ENCODE results near the gene NPAS2.

The NPAS2 gene

DNA sequence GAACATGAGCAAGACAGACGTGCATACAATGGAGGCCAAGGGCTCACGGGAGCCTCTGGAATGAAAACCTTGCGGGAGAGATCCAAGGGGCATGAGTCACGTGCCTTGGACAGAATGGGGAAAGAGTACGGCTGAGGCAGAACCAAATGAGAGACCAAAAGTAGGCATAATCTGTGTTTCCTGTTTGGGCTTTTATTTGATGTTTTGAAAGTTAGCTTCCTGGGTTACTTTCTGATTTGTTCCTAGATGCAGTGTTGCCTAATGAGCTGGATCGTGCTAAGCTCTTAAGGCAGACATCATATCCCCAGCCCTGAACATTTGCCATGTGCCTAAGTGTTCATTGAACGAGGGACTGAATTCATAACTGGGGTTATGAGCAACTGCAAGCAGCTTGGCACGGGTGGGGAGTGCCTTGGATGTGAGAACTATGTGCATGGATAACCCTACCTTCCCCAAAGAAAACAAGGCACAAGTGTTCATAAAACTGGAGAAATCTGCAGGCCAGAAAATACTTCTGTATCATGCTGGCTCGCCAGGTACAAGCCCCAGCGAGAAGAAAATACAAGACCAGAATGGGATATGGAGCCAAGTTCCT lies 121.8 kb downstream of the NPAS2 start:
- H3K36me3 ChIP-seq (ENCODE audit: control insufficient read depth in 5 of 5, insufficient read depth in 5 of 5, low read length in 5 of 5) = peaks cover 0 to 2% (median 0%) of the 10 kb centered on the region in 5 donors
- no peaks in the 10 kb centered on the region for H3K27me3 ChIP-seq (ENCODE audit: control insufficient read depth in 5 of 5, insufficient read depth in 4 of 5, low read length in 5 of 5)
- H3K4me1 ChIP-seq (ENCODE audit: control insufficient read depth in 5 of 5, insufficient read depth in 5 of 5, low read length in 5 of 5) = peaks cover 0 to 6% (median 0%) of the 10 kb centered on the region in 5 donors

DNA sequence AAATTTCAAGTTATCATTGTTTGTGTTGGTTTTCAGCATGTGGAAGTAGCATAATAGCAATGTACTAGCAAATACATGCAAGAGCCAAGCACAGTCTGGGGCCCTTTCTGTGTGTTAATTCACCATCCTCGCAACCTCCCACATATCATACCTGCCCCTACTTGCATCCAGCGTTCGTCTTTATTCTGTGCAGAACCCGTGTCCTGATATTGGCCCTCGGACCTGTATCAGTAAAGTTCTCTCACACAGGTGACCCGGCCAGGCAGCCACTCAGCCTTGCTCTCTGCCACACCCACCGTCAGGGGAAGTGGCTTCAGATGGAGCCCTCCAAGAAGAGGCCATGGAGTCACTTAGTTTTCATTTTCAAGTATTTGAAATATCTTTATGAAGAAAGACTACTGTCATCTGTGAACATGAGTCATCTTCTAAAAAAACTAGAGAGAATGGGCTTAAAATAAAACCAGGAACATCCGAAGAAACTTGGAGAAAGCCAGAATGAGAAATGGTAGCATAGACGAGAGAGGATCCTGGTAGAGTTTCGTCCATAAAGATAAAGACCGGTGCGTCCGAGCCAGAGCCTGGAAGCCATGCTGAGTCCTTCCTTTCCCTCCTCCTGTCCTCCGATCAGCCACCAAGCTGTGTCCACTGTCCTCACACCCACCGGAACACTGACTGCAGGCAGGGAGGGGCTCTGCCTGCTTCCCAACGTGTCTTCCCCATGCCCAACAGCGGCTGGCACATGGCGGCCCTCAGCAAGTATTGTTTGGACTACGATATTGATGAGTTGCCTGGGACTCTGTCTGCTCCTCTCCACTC lies 124.9 kb downstream of the NPAS2 start:
- H3K4me3 ChIP-seq (ENCODE audit: low read depth in 1 of 5, low read length in 5 of 5) = no peak overlapping the region
- no peaks in the 10 kb centered on the region for H3K9me3 ChIP-seq (ENCODE audit: control insufficient read depth in 5 of 5, low read length in 5 of 5)
- no peaks in the 10 kb centered on the region for H3K36me3 ChIP-seq (ENCODE audit: control insufficient read depth in 5 of 5, insufficient read depth in 5 of 5, low read length in 5 of 5)
- no peak overlapping the region for H3K9ac ChIP-seq (ENCODE audit: low read length in 5 of 5)
- H3K27me3 ChIP-seq (ENCODE audit: control insufficient read depth in 5 of 5, insufficient read depth in 4 of 5, low read length in 5 of 5) = no peaks in the 10 kb centered on the region
- H3K4me1 ChIP-seq (ENCODE audit: control insufficient read depth in 5 of 5, insufficient read depth in 5 of 5, low read length in 5 of 5) = peaks cover 0 to 7% (median 2%) of the 10 kb centered on the region in 5 donors
- no peak overlapping the region for H3K27ac ChIP-seq (ENCODE audit: low read depth, low read length)

More for the DNA sequence above, 121.8 kb downstream of the NPAS2 start:
- no peaks in the 10 kb centered on the region for H3K9me3 ChIP-seq (ENCODE audit: control insufficient read depth in 5 of 5, low read length in 5 of 5)
- H3K9ac ChIP-seq (ENCODE audit: low read length in 5 of 5) = no peak overlapping the region
- H3K27ac ChIP-seq (ENCODE audit: low read depth, low read length) = no peak overlapping the region
- H3K4me3 ChIP-seq (ENCODE audit: low read depth in 1 of 5, low read length in 5 of 5) = no peak overlapping the region

DNA sequence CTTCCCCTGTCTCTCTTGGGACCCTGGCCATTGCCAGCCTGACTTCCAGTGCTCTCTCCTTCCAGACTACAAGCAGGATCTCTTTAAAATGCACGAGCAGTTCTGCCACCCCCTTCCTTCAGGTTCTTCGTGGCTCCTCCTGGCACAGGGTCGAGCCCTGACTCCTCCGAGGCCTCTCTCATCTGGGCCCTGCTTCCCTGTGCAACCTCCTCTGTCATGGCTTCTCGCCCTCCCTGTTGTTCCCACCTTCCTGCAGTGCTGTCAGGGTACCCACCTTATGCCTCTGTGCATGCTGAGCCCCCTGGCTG lies 125.4 kb downstream of the NPAS2 start:
- H3K4me3 ChIP-seq (ENCODE audit: low read depth in 1 of 5, low read length in 5 of 5) = no peak overlapping the region
- H3K27me3 ChIP-seq (ENCODE audit: control insufficient read depth in 5 of 5, insufficient read depth in 4 of 5, low read length in 5 of 5) = no peaks in the 10 kb centered on the region
- no peak overlapping the region for H3K9ac ChIP-seq (ENCODE audit: low read length in 5 of 5)
- H3K4me1 ChIP-seq (ENCODE audit: control insufficient read depth in 5 of 5, insufficient read depth in 5 of 5, low read length in 5 of 5) = peaks cover 0 to 9% (median 6%) of the 10 kb centered on the region in 5 donors
- H3K36me3 ChIP-seq (ENCODE audit: control insufficient read depth in 5 of 5, insufficient read depth in 5 of 5, low read length in 5 of 5) = no peaks in the 10 kb centered on the region
- H3K9me3 ChIP-seq (ENCODE audit: control insufficient read depth in 5 of 5, low read length in 5 of 5) = no peaks in the 10 kb centered on the region
- H3K27ac ChIP-seq (ENCODE audit: low read depth, low read length) = no peak overlapping the region

DNA sequence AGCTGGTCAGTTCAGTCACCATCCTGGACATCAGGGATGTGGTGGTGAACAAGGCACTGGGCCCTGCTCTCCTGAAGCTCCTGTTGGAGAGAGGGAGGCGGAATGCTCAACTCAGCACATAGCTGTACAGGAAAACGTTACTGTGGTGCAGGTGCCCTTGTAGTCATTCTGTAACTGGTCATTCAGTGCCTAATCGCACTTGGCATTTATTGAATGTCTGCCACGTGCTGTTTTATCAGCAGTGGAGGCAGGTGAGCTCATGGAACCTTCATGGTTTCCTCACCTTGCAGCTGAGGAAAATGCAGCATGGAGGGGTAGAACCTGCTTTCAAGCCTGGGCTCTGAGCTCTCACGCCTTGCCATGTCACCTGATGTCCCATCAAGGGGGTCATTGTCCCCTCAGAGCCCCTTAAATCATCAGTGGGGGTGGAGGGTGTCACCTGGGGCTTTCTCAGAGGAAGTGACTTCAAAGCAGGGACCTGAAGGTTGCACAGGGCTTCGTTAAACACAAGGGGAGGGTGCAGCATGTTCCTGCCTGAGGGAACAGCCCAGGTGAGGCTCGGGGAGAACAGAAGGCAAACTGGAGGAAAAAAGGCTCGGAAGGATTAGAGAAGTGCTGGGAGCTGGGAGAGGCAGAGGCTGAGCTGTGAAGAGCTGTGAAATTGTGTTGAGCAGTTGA lies 126.1 kb downstream of the NPAS2 start:
- H3K27me3 ChIP-seq (ENCODE audit: control insufficient read depth in 5 of 5, insufficient read depth in 4 of 5, low read length in 5 of 5) = no peaks in the 10 kb centered on the region
- no peak overlapping the region for H3K4me3 ChIP-seq (ENCODE audit: low read depth in 1 of 5, low read length in 5 of 5)
- H3K9ac ChIP-seq (ENCODE audit: low read length in 5 of 5) = no peak overlapping the region
- no peaks in the 10 kb centered on the region for H3K36me3 ChIP-seq (ENCODE audit: control insufficient read depth in 5 of 5, insufficient read depth in 5 of 5, low read length in 5 of 5)
- peaks cover 0 to 9% (median 5%) of the 10 kb centered on the region in 5 donors for H3K4me1 ChIP-seq (ENCODE audit: control insufficient read depth in 5 of 5, insufficient read depth in 5 of 5, low read length in 5 of 5)
- no peaks in the 10 kb centered on the region for H3K9me3 ChIP-seq (ENCODE audit: control insufficient read depth in 5 of 5, low read length in 5 of 5)
- no peak overlapping the region for H3K27ac ChIP-seq (ENCODE audit: low read depth, low read length)

DNA sequence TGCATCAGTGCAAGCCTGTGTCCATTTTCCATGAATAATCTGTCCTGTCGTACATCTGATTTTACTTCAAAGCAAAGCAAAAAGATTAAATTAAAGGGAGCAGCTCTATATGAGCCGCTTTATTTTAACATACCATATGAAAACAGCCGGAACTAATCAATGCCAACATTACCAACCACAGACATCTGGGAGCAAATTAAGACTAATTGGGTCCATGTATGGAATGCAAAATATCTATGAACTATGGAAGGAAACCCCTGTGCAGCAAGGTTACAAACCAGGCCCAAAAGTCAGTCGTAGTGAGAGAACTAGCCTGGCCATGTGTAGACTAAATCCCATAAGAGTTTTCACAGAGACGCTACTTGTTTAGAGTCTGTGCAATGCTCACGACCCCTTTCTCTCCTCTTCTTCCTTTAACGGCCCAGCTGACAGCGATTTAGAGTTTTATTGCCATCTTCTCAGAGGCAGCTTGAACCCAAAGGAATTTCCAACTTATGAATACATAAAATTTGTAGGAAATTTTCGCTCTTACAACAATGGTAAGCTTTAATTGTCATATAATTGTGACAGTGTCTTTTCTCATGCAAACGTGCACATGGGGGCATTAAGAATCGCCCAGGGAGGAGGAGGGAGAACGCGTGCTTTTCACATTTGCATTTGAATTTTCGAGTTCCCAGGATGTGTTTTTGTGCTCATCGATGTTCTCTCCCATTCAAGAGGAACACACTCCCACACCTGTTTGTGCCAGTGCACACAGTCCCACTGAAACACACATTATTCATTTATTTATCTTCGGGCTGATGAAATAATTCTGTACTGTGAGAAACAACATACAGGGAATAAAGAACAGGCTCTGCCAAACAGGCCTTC lies 129.2 kb downstream of the NPAS2 start:
- no peaks in the 10 kb centered on the region for H3K27me3 ChIP-seq (ENCODE audit: control insufficient read depth in 5 of 5, insufficient read depth in 4 of 5, low read length in 5 of 5)
- no peak overlapping the region for H3K27ac ChIP-seq (ENCODE audit: low read depth, low read length)
- no peaks in the 10 kb centered on the region for H3K36me3 ChIP-seq (ENCODE audit: control insufficient read depth in 5 of 5, insufficient read depth in 5 of 5, low read length in 5 of 5)
- no peak overlapping the region for H3K9ac ChIP-seq (ENCODE audit: low read length in 5 of 5)
- no peaks in the 10 kb centered on the region for H3K9me3 ChIP-seq (ENCODE audit: control insufficient read depth in 5 of 5, low read length in 5 of 5)
- H3K4me3 ChIP-seq (ENCODE audit: low read depth in 1 of 5, low read length in 5 of 5) = no peak overlapping the region
- H3K4me1 ChIP-seq (ENCODE audit: control insufficient read depth in 5 of 5, insufficient read depth in 5 of 5, low read length in 5 of 5) = peaks cover 0 to 6% (median 3%) of the 10 kb centered on the region in 5 donors

DNA sequence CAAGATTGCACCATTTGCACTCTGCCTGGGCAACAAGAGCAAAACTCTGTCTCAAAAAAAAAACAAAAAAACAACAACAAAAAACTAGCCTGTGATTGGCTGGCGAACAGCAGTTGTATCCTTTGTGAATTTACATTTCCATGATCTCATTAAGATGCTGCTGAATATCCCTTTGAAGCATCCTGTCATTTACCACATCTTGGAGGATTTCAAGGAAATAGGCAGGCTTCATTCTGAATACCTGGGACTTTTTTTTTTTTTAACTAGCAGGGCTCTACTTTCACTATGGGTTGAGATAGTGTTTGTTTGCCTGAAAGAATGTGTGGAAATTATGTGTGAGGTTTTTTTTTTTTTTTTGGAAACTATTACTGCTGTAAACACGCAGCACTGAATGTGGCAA lies 132.6 kb downstream of the NPAS2 start:
- Histone ChIP-seq H3K4me1 (ENCODE audit: control insufficient read depth in 5 of 5, insufficient read depth in 5 of 5, low read length in 5 of 5) (peaks cover 0 to 13% (median 8%) of the 10 kb centered on the region in 5 donors), H3K4me3 (ENCODE audit: low read depth in 1 of 5, low read length in 5 of 5) (no peak overlapping the region), H3K9me3 (ENCODE audit: control insufficient read depth in 5 of 5, low read length in 5 of 5) (no peaks in the 10 kb centered on the region), H3K27me3 (ENCODE audit: control insufficient read depth in 5 of 5, insufficient read depth in 4 of 5, low read length in 5 of 5) (no peaks in the 10 kb centered on the region), H3K27ac (ENCODE audit: low read depth, low read length) (no peak overlapping the region), H3K36me3 (ENCODE audit: control insufficient read depth in 5 of 5, insufficient read depth in 5 of 5, low read length in 5 of 5) (no peaks in the 10 kb centered on the region), H3K9ac (ENCODE audit: low read length in 5 of 5) (no peak overlapping the region)

DNA sequence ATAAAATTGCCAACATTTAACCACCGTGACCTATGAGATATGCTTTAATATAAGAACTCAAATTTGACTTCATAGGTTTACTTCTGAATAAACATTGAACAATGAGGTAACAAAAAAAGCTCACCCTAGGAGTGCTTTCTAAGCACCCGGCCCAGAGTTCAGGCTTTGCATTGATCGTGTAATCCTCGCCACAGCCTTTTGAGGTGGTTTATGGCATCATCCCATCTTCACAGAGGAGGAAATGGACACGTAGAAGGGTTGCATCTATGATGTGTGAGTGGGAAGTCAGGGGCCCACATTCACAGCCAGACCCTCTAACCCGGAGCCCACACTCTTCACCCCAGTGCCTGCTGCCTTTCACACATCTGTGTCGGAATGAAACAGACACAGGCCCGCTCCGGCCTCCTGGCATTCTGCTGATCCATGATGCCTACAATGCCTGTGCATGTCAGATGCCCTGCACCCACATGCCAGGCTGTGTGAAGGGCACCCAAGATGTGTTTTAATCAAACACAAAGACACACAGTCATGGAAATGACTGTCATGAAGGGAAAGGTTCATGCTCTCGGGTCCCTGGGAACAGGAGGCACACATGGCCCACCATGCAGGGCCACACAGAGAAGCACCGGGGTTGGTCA lies 133.6 kb downstream of the NPAS2 start:
- Histone ChIP-seq H3K27ac (ENCODE audit: low read depth, low read length) (no peak overlapping the region), H3K36me3 (ENCODE audit: control insufficient read depth in 5 of 5, insufficient read depth in 5 of 5, low read length in 5 of 5) (no peaks in the 10 kb centered on the region), H3K27me3 (ENCODE audit: control insufficient read depth in 5 of 5, insufficient read depth in 4 of 5, low read length in 5 of 5) (no peaks in the 10 kb centered on the region), H3K9me3 (ENCODE audit: control insufficient read depth in 5 of 5, low read length in 5 of 5) (no peaks in the 10 kb centered on the region), H3K9ac (ENCODE audit: low read length in 5 of 5) (no peak overlapping the region), H3K4me3 (ENCODE audit: low read depth in 1 of 5, low read length in 5 of 5) (no peak overlapping the region), H3K4me1 (ENCODE audit: control insufficient read depth in 5 of 5, insufficient read depth in 5 of 5, low read length in 5 of 5) (peaks cover 0 to 23% (median 17%) of the 10 kb centered on the region in 5 donors)

DNA sequence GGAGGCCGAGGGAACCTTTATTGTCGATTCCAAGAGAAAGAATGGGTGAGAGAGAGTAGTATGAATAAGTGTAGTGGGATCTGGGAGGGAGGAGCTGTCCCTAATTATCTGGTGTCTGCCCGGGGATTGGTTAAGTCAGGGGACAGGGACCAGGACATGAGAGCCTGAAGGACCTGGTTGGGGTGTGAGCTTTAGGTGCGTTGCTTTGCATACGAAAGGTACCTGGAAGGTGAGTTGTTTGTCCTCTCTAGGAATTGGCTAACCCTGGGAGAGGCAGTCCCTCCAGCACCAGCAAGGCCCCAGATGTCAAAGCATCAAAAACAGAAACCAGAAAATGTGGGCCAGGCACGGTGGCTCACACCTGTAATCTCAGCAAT lies 134.1 kb downstream of the NPAS2 start:
- Histone ChIP-seq H3K36me3 (ENCODE audit: control insufficient read depth in 5 of 5, insufficient read depth in 5 of 5, low read length in 5 of 5) (no peaks in the 10 kb centered on the region), H3K4me1 (ENCODE audit: control insufficient read depth in 5 of 5, insufficient read depth in 5 of 5, low read length in 5 of 5) (peaks cover 0 to 24% (median 17%) of the 10 kb centered on the region in 5 donors), H3K4me3 (ENCODE audit: low read depth in 1 of 5, low read length in 5 of 5) (no peak overlapping the region), H3K9ac (ENCODE audit: low read length in 5 of 5) (no peak overlapping the region), H3K27ac (ENCODE audit: low read depth, low read length) (no peak overlapping the region), H3K9me3 (ENCODE audit: control insufficient read depth in 5 of 5, low read length in 5 of 5) (no peaks in the 10 kb centered on the region), H3K27me3 (ENCODE audit: control insufficient read depth in 5 of 5, insufficient read depth in 4 of 5, low read length in 5 of 5) (no peaks in the 10 kb centered on the region)

DNA sequence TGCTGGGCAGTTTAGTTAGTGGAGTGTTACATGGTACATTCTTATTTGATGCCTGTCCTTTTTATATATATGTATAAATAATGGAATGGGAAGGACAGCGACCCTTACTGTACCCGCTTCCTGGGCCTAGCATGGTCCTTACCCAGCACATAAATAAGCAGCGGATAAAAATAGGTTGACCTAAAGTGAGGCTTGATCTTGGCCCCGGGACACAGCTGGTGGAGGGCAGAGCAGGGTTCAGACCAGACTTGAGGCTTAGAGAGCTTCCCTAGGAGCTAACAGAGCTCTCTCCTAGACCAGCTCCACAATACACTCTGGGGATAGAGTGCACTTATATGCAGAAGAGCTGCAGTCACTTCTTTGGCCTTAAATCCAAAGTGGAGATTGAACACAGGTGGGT lies 135.3 kb downstream of the NPAS2 start:
- Histone ChIP-seq H3K27me3 (ENCODE audit: control insufficient read depth in 5 of 5, insufficient read depth in 4 of 5, low read length in 5 of 5) (no peaks in the 10 kb centered on the region), H3K36me3 (ENCODE audit: control insufficient read depth in 5 of 5, insufficient read depth in 5 of 5, low read length in 5 of 5) (no peaks in the 10 kb centered on the region), H3K4me3 (ENCODE audit: low read depth in 1 of 5, low read length in 5 of 5) (no peak overlapping the region), H3K9me3 (ENCODE audit: control insufficient read depth in 5 of 5, low read length in 5 of 5) (no peaks in the 10 kb centered on the region), H3K4me1 (ENCODE audit: control insufficient read depth in 5 of 5, insufficient read depth in 5 of 5, low read length in 5 of 5) (peaks cover 0 to 20% (median 11%) of the 10 kb centered on the region in 5 donors), H3K27ac (ENCODE audit: low read depth, low read length) (no peak overlapping the region), H3K9ac (ENCODE audit: low read length in 5 of 5) (no peak overlapping the region)

All from subcutaneous abdominal adipose tissue (tissue), 5 donors.